ENCODE measurements around the gene PITX1. TPM values are rescaled to one million over a fixed set of nuclear protein-coding genes. Genes with fewer than 3 reads are reported as not detected.
"Not testable (repeated sequence)": the region's sequence is repeated elsewhere in the genome, so short reads cannot be mapped to it uniquely, and the experiment has no call there.

The PITX1 gene
- polyA plus RNA-seq (ENCODE audit: insufficient read length in 3 of 3) = under 1 TPM in 1 of 3 donors, not detected in 2; 0.09 TPM
- long read RNA-seq, donor 1 = 0 reads
- long read RNA-seq, donor 2, partial matches to known transcripts = 0 of 1 reads
- long read RNA-seq, donor 2, other reads (novel, unspliced or antisense) = 0 of 1 reads
- long read RNA-seq, donor 3 = 0 reads
- long read RNA-seq, donor 4 = 0 reads
- long read RNA-seq, donor 5 = 0 reads
- long read RNA-seq, donor 6 = 0 reads
- long read RNA-seq, donor 7 = 0 reads
- long read RNA-seq, donor 8 = 0 reads
- long read RNA-seq, donor 9 = 0 reads
- long read RNA-seq, donor 10 = 0 reads
- long read RNA-seq, donor 11 = 0 reads
- long read RNA-seq, donor 12 = 0 reads
- long read RNA-seq, donor 13 = 0 reads
- long read RNA-seq, donor 14 = 0 reads
- long read RNA-seq, donor 15, transcript PITX1-201 (3 exons, 2,406 nt) = major isoform, 9 of 9 reads
- long read RNA-seq, donor 15, partial matches to known transcripts = 0 of 9 reads
- long read RNA-seq, donor 15, other reads (novel, unspliced or antisense) = 0 of 9 reads
- long read RNA-seq, donor 16 = 0 reads

DNA sequence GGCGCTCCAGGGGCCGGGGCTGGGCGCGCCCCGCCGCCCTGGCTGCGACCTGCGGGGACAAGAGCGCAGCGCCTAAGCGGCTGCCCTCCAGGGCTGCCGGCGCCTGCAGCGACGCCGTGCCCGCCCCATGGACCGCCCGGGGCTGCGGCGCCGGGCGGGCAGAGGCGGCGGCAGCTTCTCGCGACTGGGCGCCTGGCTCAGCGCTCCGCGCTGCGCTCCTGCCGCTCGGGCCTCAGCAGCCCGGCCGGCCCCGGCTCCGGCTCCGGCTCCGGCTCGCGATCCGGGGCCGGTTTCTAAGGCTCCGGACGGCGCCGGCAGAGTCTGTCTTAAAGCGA lies at the start of gene PITX1:
PITX1 (minus strand) TSS at position 328 of the 335 bp plus-strand sequence. CDS start 347 bp downstream, outside the sequence.
- no peak for DNase-seq

DNA sequence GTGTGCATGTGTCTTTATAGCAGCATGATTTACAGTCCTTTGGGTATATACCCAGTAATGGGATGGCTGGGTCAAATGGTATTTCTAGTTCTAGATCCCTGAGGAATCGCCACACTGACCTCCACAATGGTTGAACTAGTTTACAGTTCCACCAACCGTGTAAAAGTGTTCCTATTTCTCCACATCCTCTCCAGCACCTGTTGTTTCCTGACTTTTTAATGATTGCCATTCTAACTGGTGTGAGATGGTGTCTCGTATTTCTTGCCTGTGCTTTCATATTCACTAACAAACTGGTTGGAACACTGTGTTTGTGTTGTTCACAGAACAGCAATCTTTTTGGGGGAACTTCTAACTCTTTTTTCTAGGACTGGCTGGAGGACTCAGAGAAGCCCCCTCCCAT lies 49.3 kb upstream of the PITX1 start:
- DNase-seq = not testable (repeated sequence)

DNA sequence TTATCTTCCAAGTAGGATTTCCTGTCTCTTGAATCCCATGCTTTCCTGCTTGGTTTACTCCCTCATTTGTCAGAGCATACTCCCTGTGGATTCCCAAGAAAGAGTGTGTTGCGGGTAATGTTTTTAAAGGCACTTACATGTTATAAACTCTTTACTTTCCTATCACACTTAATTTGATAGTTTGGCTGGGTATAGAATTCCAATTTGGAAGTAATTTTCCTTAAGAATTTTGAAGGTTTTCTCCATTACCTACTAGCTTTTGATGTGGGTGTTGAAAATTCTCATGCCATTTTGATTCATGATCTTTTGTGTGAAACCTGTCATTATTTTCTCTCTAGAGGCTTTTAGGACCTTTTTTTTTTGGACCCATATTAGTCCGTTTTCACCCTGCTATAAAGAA lies 47.2 kb upstream of the PITX1 start:
- DNase-seq = no peak

DNA sequence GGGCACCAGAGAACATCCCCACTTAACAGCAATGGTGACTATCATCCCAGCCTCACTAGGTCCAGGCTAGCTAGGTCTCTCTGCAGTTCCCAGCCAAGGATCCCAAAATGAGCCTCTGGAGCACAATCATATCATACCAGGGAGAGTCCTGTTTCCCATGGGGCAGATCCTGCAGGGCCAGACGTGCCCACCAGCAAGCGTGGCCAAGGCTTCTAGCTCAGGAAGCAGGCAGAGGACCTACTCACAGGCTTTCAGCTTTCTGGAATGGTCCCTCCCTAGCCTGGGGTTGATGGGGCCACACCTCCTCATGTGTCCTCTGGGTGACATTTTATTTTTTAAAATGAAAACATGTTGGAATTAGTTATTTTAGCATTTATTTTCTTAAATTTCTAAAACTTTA lies 45.7 kb upstream of the PITX1 start:
- no peak for DNase-seq

DNA sequence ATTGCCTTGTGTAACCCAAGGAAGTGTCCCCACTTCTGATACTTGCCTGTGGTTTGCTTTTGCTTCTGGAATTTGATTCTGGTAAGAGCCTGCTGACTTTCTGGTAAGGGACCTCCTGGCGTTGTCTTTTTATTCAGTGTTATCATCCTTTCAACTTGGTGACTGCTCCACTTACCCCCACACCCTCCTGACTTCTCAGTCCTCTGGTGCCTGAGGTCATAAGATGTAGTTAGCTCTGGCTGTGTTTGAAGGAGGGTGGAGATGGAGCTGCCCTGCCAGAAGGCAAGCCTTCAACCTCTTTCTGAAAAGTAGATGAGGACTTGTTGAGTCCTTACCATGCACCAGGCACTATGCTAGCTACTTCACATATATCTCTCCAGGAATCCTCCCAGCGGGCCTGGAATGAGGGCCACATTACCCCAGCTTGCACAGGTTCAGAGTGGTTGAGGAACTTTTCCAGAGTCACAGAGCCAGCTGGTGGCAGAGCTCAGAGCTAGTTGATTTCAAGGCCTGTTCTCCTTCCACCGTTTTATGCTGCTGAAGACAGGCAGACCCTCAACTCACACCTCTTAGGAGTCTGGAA lies 45.2 kb upstream of the PITX1 start:
- DNase-seq = no peak

DNA sequence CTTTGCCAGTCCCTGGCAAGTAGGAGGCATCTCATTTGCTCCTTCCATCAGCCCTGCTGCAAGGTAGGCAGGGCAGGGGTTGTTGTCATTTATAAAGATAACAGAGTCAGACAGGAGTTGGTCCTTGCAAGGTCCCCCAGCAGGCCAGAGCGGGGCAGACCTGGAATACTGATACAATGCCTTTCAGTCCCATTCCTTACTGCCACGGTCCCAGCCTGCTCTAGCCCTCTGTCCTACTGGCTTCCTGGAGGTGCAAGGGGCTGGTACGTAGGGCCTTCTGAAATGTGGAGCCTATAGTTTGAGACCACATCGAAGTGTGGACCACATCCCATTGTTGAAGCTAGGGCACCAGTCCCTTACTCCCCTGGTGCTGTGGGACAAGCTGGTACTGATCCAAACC lies 42.8 kb upstream of the PITX1 start:
- no peak for DNase-seq

DNA sequence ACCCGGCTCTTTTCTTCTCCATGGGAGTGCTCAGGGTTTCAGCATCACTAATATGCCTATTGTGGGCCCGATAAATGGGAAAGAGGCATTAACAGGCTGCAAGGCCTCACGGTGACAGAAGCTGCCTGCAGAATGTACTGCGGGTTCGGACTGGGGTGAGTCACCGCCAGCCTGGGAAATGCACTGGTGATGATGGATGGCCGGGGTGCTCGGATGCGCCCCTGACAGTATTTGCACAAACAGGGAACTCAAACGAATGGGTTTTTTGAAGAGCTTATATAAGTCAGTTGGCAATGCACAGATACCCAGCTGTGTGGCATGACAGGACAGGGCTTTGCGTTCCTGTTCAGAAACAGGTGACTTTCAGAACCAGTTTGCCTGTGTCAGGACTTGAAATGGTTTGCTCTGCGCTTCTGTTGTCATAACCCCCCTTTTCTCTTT lies 42.0 kb upstream of the PITX1 start:
- DNase-seq = no peak

DNA sequence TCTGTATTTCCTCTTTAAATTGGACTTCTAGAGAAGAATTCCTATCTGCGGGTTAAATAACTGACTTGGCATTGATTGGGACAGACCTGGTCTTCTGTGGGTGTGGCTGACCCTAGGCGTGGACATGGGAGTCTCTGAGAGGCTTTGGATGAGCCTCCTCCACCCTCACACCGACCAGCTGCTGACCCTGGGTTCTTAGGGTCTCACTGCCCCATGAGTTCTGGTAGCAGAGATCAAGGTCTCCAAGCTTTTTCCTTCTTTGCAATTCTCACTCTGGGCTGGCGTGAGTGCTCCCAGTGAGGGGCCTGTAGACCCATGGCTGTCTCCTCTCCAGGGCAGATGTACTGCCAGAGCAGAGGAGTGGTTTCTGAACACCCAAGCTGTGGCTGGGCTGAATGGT lies 41.6 kb upstream of the PITX1 start:
- no peak for DNase-seq

DNA sequence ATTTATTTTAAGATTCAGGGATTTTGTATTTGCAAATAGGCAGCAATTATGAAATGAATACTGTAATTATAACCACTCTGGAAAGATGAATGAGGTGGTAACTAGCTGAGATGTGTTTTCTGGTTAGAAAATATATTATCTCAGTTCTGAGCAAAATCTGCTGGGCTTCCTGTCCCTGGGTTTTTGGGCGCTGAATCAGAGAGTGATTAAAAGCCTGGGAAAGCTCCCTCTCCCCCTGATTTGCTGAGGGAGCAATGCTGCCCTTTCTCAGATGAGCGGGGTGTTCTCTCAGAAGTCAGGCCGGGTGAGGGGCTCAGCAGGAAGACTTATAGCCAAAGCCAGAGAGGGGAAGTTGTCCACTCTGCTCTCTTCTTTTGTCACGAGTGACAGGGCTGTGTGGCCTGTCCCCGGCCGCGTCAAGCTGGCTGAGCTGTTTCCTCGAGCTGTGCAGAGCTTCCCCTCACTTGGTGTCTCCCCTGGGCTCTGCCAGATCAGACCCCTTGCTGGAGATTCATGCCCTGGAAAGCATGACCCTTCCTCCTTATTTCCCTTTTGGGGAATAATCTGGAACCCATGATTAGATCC lies 39.8 kb upstream of the PITX1 start:
- DNase-seq = no peak

DNA sequence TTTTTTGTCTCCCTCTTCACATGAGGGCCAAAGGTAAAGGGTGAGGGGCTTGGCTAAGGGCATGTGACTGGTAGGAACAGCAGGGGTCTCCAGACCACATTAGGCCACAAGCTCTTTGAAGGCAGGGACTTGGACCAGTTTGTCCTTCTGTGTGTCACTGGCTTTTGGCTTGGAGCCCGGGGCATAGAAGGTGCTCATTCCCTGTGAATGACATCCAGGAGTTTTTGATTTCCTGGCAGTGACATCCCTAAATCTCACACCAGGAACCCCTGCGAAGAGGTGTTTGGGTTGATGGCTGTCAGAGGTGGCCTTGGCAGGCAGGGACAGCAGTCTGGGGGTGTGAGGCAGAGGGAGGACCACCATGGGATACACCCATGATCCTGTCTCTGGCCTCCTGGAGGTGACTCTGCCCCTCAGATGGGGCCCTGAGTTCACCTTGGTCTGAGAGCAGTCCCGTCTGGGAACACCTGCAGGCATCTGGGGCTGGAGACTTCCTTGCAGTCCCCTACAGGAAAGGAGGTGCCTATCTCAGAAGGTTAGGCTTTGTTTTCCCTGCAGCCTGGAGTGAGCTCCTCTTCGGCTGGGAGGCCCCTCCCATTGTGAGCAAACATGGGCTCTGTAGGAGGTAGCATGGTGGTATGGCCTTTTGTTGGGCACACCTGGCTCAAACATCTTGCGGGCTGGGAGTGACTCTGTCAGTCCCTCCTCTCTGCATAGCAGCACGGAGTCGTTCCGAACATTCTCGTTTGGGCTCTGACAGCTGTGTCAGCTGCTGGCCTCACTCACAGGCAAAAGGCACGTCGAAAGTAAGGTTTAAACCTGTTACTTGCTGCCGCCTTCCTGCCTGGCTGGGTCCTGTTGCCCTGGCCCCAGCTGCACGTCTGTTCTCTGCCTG lies 38.6 kb upstream of the PITX1 start:
- no peak for DNase-seq

DNA sequence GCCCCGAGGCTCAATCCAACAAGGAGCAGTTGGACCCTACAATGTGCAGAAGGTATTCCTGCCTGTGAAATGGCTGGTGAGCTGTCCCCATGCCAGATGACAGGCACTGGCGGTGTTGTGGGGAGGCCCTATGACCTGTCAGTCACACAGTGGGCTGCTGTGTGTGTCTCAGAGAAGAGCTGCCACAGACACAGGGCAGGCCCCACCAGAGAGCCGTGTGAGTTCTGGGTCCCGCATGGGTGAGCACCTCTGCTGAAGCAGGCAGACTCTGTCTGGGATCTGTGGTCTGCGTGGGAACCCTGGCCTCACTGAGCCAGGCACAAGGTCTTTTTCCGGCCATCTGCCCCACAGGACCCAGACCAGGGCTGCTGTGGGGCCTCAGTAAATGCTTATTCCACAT lies 37.3 kb upstream of the PITX1 start:
- DNase-seq = no peak

DNA sequence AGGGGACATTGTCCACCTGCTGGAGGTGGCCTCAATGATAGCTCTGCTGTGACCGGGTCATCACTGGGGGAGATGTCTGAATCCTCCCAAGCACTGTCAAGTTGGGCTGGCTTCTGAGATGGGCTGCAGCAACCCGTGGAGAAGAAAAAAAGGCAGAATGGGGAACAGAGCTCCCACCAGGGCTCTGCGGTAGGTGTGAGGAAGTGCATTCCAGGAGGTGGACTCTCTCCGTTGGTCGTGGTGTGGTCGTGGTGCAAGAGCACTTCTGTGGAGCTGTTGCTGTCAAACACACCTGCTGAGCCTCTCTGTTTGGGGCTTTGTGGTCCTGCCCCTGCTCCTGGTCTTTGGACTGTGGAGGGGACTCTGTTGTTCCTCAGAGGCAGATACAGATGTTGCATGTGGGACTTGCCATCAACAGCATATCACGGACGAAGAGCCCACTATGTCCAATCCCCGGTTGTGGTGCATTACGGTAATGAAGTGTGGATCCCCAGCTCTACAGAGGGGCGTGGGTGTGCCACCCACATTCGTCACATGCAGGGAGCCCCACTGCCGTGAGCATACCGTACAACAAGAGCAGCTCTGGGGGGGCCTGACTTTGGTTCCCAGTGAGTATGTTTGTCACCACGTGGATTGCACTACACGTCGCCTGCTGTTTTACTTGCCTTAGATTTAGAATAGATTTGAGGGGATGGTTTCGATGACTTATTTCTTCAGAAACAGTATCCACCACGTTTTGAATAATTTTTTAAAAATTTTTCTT lies 36.0 kb upstream of the PITX1 start:
- no peak for DNase-seq

DNA sequence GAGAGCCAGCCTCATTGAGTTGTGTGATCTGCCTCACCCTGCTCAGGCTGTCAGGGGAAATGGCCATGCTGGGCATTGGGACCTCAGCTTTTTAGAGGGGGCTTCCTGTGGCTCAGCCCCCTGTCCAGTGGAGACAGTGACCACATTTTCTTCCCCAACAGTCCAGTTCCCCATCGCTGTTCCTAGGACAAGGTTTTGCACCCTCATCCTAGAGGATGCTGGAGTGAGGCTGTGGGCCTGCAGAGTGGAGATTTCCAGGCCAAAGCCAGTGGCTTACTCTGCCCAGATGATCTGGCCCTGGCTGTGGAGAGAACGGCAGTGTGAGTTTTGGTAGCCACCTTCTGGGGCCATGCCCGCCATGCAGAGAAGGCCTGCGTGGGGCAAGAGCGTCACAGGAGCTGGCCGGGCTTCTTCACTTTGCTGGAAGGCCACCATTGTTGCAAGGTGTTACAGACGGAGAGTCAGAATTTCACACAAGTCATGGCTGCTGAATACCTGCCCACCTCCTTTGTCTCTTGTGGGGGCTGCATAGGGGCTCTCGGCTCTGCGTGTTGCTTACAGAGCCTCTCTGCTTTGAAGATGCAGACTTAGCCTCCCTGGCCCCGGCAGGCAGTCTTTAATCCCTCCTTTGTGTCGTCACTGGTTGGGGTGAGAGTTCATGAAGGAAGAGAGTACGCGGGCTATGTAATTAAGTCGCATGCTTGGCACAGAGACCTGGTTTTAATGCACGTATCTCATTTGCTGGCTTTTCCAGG lies 35.2 kb upstream of the PITX1 start:
- no peak for DNase-seq

DNA sequence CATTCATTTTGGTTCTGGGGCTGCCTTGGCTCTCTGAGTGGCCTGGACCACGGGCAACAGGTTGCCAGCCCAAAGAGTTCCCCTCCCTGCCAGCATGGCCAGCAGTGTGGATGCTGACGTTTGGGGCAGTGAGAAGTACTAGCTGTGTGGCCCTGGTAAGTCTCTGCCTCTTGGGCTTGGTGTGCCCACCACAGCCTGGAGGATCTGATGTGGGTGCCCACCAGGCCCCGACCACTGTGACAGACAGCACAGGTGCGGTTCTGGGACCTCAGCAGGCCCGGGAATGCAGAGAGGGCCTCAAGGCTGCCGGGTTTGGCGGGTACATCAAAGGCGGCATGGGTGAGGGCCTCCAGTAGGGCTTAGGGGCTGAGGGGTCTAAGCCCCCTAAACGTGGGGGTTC lies 33.6 kb upstream of the PITX1 start:
- no peak for DNase-seq

DNA sequence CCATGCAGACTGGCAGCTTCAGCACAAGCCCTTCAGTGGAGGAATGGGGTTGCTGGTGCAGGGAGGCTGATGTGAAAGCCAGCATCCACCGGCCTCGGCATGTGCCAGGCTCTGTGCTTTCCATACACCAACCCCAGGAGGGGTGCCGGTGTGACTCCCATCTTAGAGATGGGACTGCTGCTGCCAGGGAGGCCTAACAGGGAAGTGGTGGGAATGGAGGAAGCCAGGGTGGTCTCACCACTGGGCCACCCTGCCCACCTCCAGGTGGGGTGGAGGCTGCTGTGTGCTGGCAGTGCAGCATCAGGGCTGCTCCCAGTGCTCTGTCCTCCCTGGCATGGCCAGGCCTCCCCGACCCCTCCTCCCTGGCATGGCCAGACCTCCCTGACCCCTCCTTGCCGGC lies 32.8 kb upstream of the PITX1 start:
- DNase-seq = no peak

DNA sequence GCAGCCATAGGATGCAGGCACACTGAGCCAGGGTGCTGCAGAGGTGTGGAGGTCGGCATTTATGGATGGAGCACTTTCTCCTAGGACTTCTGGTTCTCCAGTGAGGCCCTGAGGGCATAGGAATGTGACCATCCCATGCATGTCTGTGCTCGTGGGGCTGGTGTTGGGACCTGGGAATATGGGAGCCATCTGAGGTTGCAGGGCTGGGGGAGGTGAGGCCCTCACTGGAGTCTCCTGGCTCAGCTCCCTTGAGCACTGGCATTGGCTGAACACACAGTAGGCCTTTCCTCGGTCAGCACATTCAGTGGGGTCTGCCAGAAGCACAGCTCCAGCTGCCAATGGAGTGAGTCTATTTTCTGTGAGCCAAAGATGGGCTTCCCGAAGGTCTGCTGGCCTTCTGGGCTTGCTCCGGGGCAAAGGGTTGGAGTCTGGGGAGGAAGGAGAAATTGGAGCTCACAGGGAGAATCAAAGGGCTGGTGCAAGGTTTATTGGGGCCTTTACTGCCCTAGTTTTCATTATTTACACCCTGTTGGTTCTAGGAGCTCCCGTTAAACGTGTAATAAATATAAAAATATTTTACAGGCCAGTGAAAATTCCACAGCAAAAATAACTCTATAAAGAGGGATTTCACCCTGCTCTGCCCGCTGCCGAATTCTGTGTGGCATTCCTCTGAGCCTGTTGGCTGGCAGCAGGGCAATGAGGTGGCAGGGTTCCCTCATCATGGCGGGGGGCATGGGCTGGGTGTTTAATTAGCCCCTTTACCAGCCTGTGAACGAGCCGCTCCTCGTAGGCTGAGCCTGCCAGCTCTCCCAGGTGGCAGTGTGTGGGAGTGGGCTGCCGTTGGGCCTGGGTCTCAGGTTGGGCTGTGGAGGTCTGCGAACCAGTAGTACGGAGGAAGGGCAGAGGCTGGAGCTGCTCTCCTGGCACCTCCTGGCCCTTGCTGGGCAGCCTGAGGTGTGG lies 31.6 kb upstream of the PITX1 start:
- no peak for DNase-seq

DNA sequence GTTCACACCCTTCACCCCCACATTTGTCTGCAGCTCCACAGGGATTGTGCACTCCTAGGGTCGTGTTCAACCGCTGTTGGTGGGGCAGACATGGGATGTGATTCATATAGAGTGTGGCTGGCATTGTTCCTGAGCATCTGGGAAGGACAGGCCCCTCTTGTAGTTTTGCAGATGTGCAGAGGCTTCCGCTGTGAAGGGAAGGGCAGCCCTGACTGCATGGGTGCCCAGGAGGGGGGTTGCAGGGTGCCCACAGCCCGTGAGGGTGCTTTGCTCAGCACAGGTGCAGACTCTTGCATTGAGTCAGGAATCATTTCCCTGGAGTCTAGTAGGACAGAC lies 30.2 kb upstream of the PITX1 start:
- no peak for DNase-seq

DNA sequence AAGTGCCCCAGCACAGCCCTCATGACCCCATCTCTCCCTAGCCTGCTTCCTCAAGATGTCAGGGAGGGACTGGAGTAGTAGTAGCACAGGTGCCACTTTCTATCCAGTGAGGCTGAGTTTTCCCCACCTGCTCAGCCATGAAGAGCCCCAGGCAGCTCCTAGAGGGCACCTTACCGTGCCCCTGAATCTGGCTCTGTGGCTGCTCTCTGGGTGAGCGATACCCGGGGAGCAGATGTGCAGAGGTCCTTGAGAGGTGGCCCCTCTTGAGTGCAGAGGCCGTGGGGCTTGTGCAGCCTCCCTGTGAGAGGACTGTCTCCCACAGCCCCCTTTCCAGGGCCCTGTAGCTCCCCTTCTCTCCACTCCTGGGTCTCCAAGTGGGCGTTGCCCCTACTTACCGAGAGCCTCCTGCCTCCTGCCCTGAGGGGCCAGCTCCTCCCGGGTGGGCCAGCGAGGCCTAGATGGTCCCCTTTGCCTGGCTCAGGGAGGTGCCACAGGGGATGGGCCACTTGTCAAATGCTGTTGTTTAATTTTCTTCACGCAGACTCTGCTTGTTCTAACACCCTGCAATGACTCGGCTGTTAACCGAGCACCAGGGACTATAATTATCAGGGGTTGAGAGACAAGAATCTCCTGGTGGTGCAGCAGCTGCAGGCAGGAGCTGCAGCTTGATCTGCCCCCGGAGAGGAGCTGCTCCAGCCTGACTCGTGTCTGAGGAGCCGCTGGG lies 29.6 kb upstream of the PITX1 start:
- DNase-seq = no peak

DNA sequence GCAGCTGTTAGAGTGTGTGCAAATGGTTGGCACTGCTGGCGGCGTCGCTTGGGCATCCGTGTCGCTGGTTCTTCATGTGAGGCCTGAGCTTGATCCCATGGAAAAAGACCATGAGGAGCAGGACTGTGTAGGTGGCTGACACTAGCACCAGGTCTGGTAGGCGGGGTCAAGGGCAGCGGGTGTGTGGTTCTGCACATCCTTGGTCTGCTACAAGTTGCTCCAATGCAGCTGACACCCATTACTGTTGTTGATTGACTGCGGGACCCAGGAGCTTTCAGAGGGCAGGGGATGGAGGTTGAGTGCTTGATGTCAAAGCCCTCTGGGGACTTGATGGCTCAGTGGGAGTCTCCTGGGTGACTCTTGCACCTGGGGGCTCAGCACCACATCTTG lies 29.0 kb upstream of the PITX1 start:
- no peak for DNase-seq
